ENCODE results near the gene KANSL3.
"Not testable (repeated sequence)": the region's sequence is repeated elsewhere in the genome, so short reads cannot be mapped to it uniquely, and the experiment has no call there.

Gene KANSL3

DNA sequence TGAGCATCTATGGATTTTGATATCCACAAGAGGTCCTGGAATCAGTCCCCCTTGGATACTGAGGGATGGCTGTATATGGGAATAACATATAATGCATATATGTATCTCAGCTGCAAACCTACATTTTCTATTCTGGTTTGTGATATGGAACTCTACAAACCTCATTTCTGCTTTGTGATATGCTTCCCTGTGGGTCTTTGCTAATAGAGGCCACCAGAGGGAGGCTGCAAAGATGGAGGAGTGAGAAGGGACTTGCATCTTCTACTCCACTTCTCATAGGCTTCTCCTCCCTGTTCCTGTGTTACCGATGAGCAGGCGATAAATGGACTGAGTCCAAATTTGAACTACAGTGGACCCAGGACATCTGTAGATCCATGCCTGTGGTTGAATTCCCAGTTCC lies 63.7 kb downstream of the KANSL3 start:
- H3K27ac ChIP-seq (ENCODE audit: low read length) = no peak overlapping the region
- no peaks in the 10 kb centered on the region for H3K27me3 ChIP-seq (ENCODE audit: control insufficient read depth, insufficient read depth, low read length)
- no peak overlapping the region for H3K4me3 ChIP-seq (ENCODE audit: low read length)
- no peak overlapping the region for H3K9ac ChIP-seq (ENCODE audit: low read length)
- no peaks in the 10 kb centered on the region for H3K4me1 ChIP-seq (ENCODE audit: control insufficient read depth, low read depth, low read length)
- no peaks in the 10 kb centered on the region for H3K9me3 ChIP-seq (ENCODE audit: control insufficient read depth, low read depth, low read length)
- no peaks in the 10 kb centered on the region for H3K36me3 ChIP-seq (ENCODE audit: control insufficient read depth, low read depth, low read length)

- Histone ChIP-seq H3K9ac (ENCODE audit: low read length) (no peak overlapping the region), H3K4me3 (ENCODE audit: low read length) (no peak overlapping the region)
Observed at GRCh38 chr2:96568094-96568493, 70.0 kb downstream of the KANSL3 start.

GRCh38 chr2:96565111-96565510 lies 73.0 kb downstream of the KANSL3 start:
- no peaks in the 10 kb centered on the region for H3K36me3 ChIP-seq (ENCODE audit: control insufficient read depth, low read depth, low read length)
- H3K4me1 ChIP-seq (ENCODE audit: control insufficient read depth, low read depth, low read length) = peaks cover 11% of the 10 kb centered on the region
- H3K9me3 ChIP-seq (ENCODE audit: control insufficient read depth, low read depth, low read length) = no peaks in the 10 kb centered on the region
- H3K27me3 ChIP-seq (ENCODE audit: control insufficient read depth, insufficient read depth, low read length) = no peaks in the 10 kb centered on the region
- H3K4me3 ChIP-seq (ENCODE audit: low read length) = no peak overlapping the region
- H3K9ac ChIP-seq (ENCODE audit: low read length) = no peak overlapping the region
- H3K27ac ChIP-seq (ENCODE audit: low read length) = no peak overlapping the region

More at GRCh38 chr2:96568094-96568493, 70.0 kb downstream of the KANSL3 start:
- Histone ChIP-seq H3K36me3 (ENCODE audit: control insufficient read depth, low read depth, low read length) (no peaks in the 10 kb centered on the region), H3K27me3 (ENCODE audit: control insufficient read depth, insufficient read depth, low read length) (no peaks in the 10 kb centered on the region), H3K9me3 (ENCODE audit: control insufficient read depth, low read depth, low read length) (no peaks in the 10 kb centered on the region), H3K4me1 (ENCODE audit: control insufficient read depth, low read depth, low read length) (peaks cover 11% of the 10 kb centered on the region), H3K27ac (ENCODE audit: low read length) (no peak overlapping the region)

GRCh38 chr2:96564563-96564962 lies 73.5 kb downstream of the KANSL3 start:
- Histone ChIP-seq H3K4me3 (ENCODE audit: low read length) (no peak overlapping the region), H3K9me3 (ENCODE audit: control insufficient read depth, low read depth, low read length) (no peaks in the 10 kb centered on the region), H3K36me3 (ENCODE audit: control insufficient read depth, low read depth, low read length) (no peaks in the 10 kb centered on the region), H3K27ac (ENCODE audit: low read length) (no peak overlapping the region), H3K27me3 (ENCODE audit: control insufficient read depth, insufficient read depth, low read length) (no peaks in the 10 kb centered on the region), H3K4me1 (ENCODE audit: control insufficient read depth, low read depth, low read length) (peaks cover 11% of the 10 kb centered on the region), H3K9ac (ENCODE audit: low read length) (no peak overlapping the region)

- Histone ChIP-seq H3K4me1 (ENCODE audit: control insufficient read depth, low read depth, low read length) (peaks cover 11% of the 10 kb centered on the region), H3K36me3 (ENCODE audit: control insufficient read depth, low read depth, low read length) (no peaks in the 10 kb centered on the region), H3K9ac (ENCODE audit: low read length) (no peak overlapping the region), H3K9me3 (ENCODE audit: control insufficient read depth, low read depth, low read length) (no peaks in the 10 kb centered on the region), H3K4me3 (ENCODE audit: low read length) (no peak overlapping the region), H3K27me3 (ENCODE audit: control insufficient read depth, insufficient read depth, low read length) (no peaks in the 10 kb centered on the region), H3K27ac (ENCODE audit: low read length) (no peak overlapping the region)
Observed at GRCh38 chr2:96564026-96564425, 74.1 kb downstream of the KANSL3 start.

DNA sequence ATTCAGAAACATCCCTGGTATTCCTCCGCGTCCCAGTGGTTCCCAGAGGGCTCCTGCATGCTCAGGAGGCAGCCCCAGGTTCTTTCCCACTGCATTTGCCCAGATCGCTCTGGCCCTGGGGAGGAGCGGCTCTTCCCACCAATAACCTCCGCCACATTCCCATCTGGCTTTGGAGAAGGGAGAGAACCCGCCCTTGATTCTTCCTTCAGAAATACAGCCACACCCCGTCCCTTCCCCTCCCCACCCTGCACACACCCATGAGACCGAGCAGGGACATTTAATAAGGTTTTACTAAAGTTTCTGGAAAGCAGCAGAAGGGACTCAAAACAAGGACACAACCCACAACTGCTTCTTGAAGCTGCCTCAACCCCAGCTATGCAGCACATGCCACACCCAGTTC lies 79.6 kb downstream of the KANSL3 start:
- H3K4me3 ChIP-seq (ENCODE audit: low read length) = no peak overlapping the region
- no peaks in the 10 kb centered on the region for H3K27me3 ChIP-seq (ENCODE audit: control insufficient read depth, insufficient read depth, low read length)
- no peak overlapping the region for H3K9ac ChIP-seq (ENCODE audit: low read length)
- H3K9me3 ChIP-seq (ENCODE audit: control insufficient read depth, low read depth, low read length) = no peaks in the 10 kb centered on the region
- H3K36me3 ChIP-seq (ENCODE audit: control insufficient read depth, low read depth, low read length) = no peaks in the 10 kb centered on the region
- no peaks in the 10 kb centered on the region for H3K4me1 ChIP-seq (ENCODE audit: control insufficient read depth, low read depth, low read length)
- H3K27ac ChIP-seq (ENCODE audit: low read length) = no peak overlapping the region

DNA sequence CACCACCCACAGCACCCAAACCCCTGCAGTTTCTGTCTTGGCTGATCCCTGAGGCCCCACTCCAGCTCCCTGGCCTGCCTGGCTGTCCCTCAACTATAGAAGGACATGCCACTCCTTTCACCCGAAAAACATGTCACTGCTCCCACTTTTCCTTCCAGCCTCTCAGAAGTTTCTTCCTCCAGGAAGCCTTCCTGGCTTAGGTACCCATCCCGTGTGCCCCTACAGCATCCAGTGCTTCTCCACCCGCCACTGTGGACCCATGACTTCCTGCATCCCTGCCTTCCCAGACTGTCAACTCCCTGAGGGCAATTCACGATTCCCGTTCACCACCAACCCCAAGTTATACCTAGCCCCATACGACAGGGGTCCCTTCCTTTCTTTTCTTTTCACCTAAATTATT lies 80.1 kb downstream of the KANSL3 start:
- Histone ChIP-seq H3K4me3 (ENCODE audit: low read length) (no peak overlapping the region), H3K27me3 (ENCODE audit: control insufficient read depth, insufficient read depth, low read length) (no peaks in the 10 kb centered on the region), H3K4me1 (ENCODE audit: control insufficient read depth, low read depth, low read length) (no peaks in the 10 kb centered on the region), H3K27ac (ENCODE audit: low read length) (no peak overlapping the region), H3K9ac (ENCODE audit: low read length) (no peak overlapping the region), H3K36me3 (ENCODE audit: control insufficient read depth, low read depth, low read length) (no peaks in the 10 kb centered on the region), H3K9me3 (ENCODE audit: control insufficient read depth, low read depth, low read length) (no peaks in the 10 kb centered on the region)

DNA sequence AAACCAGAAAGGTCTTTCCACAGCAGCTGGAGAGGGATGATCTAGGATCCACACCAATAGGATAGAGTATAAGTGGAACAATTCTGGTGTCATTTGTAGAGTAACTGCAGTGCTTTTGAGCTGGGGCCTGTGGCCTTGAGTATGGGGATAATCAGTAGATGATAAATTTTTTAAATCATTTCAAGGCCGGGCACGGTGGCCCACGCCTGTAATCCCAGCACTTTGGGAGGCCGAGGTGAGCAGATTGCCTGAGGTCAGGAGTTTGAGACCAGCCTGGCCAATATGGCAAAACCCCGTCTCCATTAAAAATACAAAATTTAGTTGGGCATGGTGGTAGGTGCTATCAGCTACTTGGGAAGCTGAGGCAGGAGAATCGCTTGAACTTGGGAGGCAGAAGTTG lies 80.7 kb downstream of the KANSL3 start:
- H3K27me3 ChIP-seq (ENCODE audit: control insufficient read depth, insufficient read depth, low read length); H3K9me3 ChIP-seq (ENCODE audit: control insufficient read depth, low read depth, low read length); H3K4me1 ChIP-seq (ENCODE audit: control insufficient read depth, low read depth, low read length); H3K9ac ChIP-seq (ENCODE audit: low read length); H3K27ac ChIP-seq (ENCODE audit: low read length); H3K36me3 ChIP-seq (ENCODE audit: control insufficient read depth, low read depth, low read length); H3K4me3 ChIP-seq (ENCODE audit: low read length): not testable (repeated sequence)

DNA sequence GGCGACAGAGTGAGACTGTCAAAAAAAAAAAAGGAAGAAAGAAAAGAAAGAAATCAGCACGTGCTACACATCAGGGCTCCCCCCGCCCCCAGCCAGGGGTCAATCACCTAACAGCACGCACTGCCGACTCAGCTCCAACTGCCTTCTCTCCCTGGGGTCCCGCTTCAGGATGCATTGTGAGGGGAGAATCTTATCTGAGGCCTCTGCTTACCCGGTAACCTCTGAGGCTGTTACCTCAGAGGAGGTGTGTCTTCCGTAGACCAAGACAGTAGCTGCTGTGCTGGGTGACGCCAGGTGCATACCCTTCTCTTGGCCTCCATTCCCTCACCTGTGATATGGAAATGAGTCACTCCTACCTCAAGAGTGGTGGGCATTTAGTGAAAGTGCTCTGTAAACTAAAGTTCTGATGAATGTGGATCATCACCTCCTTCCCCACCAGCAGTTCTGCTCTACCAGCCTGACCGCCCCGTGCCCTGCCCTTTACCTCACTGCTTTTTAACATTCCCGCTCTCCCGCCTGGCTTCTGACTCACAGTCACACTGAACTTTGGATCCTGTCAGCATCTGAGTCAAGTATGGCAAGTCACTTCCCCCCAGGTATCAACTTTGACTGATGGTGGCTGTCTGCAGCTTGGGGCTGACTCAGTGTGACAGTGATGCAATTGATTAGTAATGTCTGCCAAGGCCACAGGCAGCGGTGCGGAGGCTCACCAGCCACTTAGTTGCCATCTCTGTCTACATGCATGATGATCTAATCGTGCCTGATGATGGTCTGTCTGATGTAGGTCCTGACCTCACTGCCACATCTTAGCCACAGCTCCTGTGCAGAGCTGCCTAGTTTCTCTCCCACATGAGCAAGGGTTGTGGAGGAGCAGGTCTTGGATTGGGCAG lies 81.4 kb downstream of the KANSL3 start:
- no peaks in the 10 kb centered on the region for H3K27me3 ChIP-seq (ENCODE audit: control insufficient read depth, insufficient read depth, low read length)
- H3K27ac ChIP-seq (ENCODE audit: low read length) = no peak overlapping the region
- no peaks in the 10 kb centered on the region for H3K9me3 ChIP-seq (ENCODE audit: control insufficient read depth, low read depth, low read length)
- no peak overlapping the region for H3K9ac ChIP-seq (ENCODE audit: low read length)
- H3K4me1 ChIP-seq (ENCODE audit: control insufficient read depth, low read depth, low read length) = no peaks in the 10 kb centered on the region
- H3K36me3 ChIP-seq (ENCODE audit: control insufficient read depth, low read depth, low read length) = no peaks in the 10 kb centered on the region
- no peak overlapping the region for H3K4me3 ChIP-seq (ENCODE audit: low read length)

DNA sequence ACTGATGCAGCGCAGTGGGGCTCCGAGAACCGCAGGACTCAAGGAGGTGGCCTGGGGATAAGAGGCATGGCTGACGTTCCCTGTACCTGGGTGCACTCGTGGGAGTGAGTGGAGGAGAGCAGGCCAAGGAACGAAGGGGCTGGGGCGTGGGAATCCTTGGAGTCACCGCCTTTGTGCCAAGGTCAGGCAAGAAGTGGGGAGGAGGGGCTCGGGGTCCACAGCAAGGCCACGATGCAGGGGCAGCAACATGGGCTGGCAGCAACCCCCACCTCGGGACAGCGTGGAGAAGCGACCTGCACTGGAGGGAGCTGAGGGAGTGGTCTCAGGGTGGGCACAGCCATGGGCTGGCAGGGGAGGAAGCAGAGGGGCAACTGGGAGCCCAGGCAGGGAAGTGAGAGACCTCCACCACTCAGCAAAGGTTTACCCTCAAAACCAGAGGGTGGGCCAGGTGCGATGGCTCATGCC lies 82.9 kb downstream of the KANSL3 start:
- no peaks in the 10 kb centered on the region for H3K36me3 ChIP-seq (ENCODE audit: control insufficient read depth, low read depth, low read length)
- H3K9ac ChIP-seq (ENCODE audit: low read length) = no peak overlapping the region
- no peaks in the 10 kb centered on the region for H3K4me1 ChIP-seq (ENCODE audit: control insufficient read depth, low read depth, low read length)
- no peak overlapping the region for H3K4me3 ChIP-seq (ENCODE audit: low read length)
- H3K27ac ChIP-seq (ENCODE audit: low read length) = no peak overlapping the region
- no peaks in the 10 kb centered on the region for H3K27me3 ChIP-seq (ENCODE audit: control insufficient read depth, insufficient read depth, low read length)
- no peaks in the 10 kb centered on the region for H3K9me3 ChIP-seq (ENCODE audit: control insufficient read depth, low read depth, low read length)

DNA sequence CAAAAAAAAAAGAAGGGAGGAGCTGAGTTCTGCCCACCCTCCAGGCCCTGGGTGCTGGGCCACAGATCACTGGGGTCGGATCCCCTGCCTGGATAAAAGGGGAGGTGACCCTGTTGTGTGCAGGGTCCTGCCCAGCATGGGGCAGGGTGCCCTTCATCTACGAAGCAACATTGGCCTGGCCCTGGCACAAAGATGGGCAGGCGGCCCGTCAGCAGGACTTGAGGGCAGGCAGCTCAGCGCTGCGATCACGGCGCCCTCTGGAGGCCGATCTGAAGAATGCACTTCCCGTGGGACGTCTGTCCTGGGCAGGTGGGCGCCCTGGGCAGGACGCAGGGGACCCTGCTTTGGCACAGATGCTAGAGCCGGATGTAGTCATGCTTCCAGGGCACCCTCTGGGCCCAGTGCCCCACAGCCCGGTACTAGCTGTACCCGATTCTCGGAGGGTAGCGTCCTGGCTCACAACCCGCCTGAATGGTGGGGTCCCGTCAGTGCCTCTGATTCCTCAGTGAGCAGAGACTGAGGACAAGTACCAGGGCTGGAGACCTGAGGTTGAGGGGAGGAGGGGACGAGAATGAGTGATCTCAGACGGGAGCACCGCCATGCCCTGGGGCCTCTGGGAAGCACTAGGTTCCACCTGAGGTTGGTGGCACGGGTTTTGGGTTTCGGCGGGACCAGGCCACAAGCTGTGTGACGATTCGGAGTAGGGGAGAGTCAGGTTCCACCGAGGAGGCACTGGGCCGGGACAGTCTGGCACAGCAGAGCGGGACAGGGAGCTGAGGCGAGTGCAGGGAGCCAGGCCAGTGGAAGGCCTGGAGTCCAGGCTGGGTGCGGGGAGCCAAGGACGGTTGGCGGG lies 83.6 kb downstream of the KANSL3 start:
- Histone ChIP-seq H3K9ac (ENCODE audit: low read length) (no peak overlapping the region), H3K27ac (ENCODE audit: low read length) (no peak overlapping the region), H3K9me3 (ENCODE audit: control insufficient read depth, low read depth, low read length) (no peaks in the 10 kb centered on the region), H3K4me3 (ENCODE audit: low read length) (no peak overlapping the region), H3K4me1 (ENCODE audit: control insufficient read depth, low read depth, low read length) (no peaks in the 10 kb centered on the region), H3K27me3 (ENCODE audit: control insufficient read depth, insufficient read depth, low read length) (no peaks in the 10 kb centered on the region), H3K36me3 (ENCODE audit: control insufficient read depth, low read depth, low read length) (no peaks in the 10 kb centered on the region)

Data from iPS-18a (cell line).